Measurements from ENCODE around the gene STK10.

STK10 gene

DNA sequence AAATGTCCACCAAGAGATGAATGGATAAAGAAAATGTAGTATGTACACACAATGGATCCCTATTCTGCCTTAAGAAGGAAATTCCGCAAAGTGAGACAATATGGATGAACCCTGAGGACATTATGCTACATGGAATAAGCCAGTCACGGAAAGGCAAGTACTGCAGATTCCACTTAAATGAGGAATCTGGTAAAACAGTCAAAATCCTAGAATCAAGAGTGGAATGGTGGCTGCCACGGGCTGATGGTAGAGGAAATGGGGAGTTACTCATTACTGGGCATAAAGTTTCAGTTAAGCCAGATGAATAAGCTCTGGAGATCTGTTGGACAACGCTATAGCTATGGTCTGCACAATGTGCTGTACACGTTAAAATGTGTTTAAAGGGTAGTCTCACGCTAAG, 47.2 kb downstream of the STK10 start:
- DNase-seq, result no peak

DNA sequence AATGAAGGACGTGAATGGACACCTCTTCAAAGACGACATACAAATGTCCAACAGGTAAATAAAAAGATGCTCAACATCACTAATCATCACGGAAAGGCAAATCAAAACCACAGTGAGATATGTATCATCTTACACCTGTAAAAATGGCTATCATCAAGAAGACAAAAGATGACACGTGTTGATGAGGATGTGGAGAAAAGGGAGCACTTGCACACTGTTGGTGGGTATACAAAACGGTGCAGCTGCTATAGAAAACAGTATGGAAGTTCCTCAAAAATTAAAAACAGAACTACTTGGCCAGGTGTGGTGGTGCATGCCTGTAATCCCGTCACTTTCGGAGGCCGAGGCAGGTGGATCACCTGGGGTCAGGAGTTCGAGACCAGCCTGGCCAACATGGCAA, 47.9 kb downstream of the STK10 start:
- DNase-seq, result no peak

DNA sequence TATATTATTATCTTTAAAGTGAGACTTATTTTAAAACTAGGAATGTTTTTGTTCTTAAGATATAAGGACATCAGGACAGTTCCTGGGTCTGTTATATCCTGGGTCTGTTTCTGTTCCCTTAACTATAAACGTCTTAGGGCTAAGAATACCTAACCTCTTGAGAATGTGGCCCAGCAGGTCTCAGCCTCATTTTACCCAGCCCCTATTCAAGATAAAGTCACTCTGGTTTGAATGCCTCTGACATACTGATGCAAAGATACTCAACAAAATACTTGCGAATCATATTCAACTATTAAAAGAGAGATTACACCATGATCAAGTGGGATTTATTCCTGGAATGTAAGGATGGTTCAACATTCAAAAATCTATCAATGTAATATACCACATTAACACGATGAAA, 51.0 kb downstream of the STK10 start:
- no peak for DNase-seq

DNA sequence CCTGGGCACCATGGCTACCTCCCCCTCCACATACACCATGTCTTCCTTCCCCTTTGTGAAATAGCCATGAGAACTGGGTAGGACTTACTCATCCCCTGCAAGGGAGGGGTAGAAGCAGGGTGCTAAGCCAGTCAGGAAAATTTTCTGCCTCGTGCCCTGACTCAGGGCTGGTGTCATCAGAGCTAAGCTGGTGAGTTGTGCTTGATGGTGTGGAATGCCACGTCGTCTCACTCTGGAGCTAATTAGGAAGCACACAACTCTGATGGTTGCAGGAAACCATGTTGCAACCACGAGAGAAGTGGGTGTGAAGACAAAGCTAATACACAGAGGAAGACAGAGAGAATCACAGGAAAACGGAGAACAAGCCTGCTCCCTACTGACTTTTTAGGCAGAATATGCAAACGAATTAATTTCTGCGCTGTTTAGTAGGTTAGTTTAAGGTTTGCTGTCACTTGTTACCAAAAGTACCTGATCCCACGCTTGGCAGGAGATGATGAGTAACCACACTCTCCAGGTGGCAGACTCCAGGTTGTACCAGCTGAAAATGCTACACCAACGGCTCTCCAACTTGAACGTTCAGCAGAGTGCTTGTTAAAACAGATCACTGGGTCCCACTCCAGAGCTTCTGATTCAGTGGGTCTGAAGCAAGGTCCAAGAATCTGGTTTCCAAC, 54.5 kb downstream of the STK10 start:
- no peak for DNase-seq

DNA sequence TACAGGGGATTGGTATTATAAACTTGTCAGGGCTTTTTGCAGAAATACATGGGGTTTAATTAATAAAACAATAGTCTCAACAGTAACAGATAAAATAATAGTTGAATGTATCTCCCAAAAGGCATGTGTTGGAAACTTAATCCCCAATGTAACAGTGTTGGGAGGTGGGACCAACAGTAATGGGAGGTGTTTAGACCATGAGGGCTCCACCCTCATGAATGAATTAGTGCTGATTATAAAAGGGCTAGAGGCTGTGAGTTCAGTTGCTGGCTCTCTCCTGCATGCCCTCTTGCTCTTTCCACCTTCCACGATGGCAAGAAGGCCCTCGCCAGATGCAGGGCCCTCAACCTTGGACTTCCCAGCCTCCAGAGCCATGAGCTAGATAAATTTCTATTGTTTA, 56.3 kb downstream of the STK10 start:
- DNase-seq, result no peak

DNA sequence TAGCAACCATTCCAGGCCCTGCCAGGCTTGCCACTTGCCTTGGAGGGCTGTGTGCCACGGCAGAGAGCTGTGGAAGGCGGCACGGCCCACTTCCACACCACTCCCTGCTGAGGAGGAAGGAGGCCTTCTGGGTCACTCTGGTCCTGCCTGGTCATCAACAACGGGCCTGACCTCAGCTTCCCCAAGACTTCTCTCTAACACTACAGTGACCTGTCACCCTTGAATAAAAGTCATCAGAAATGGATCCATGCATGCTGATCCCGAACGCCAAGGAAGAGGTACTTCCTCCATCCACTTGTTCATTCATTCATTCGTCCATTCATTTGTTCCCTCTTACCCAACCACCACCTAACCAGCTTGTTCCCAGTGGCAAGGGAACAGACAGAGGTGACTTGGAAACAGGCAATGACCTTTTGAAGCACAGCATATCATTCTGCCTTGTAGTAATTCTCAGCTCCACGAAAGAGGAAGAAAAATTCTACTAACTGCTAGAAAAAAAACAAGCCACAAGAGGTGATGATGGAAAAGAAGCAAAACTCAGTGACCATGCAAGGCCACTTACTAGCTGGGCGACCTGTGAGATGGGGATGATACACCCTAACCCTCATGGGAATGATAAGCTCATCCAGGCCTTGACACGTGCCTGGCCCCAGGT, 58.6 kb downstream of the STK10 start:
- no peak for DNase-seq

DNA sequence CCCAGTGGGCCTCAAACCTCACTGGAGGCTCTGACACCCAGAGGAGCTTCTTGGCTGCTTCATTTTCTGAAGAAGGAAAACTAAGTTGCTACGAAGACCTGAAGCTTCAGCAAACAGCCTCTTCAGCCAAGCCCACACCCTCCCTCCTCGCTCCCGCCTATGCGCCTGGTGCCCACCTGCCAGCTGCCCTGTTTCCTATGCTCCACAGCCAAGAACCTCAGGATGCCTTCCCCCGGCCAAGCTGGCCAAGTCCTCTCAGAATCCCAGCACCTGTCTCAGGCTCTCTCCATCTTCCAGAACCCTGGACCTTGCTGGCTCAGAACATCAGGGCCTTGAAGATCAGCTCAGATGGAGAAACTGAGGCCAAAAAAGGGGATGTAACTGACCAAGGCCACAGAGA, 60.4 kb downstream of the STK10 start:
- DNase-seq, result no peak

DNA sequence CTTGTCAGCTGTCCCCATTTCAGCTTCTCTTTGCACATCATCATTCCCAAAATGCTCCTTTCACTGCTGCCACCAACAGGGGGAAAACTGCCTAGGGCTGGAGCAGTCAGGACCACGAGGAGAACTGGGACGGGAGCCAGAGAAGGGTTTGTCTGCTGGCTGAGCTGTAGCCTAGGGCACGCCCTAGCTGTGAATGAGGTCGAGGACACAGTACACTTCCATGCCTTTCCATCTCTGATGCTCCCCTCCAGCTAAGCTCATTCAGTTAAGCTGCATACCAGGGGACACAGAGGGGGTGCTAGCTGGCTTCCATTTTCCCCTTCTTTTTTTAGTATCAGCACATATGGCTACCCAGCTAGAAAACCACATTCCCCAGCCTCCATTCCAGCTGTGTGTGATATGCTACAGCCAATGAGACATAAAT, 64.7 kb downstream of the STK10 start:
- DNase-seq, result no peak

DNA sequence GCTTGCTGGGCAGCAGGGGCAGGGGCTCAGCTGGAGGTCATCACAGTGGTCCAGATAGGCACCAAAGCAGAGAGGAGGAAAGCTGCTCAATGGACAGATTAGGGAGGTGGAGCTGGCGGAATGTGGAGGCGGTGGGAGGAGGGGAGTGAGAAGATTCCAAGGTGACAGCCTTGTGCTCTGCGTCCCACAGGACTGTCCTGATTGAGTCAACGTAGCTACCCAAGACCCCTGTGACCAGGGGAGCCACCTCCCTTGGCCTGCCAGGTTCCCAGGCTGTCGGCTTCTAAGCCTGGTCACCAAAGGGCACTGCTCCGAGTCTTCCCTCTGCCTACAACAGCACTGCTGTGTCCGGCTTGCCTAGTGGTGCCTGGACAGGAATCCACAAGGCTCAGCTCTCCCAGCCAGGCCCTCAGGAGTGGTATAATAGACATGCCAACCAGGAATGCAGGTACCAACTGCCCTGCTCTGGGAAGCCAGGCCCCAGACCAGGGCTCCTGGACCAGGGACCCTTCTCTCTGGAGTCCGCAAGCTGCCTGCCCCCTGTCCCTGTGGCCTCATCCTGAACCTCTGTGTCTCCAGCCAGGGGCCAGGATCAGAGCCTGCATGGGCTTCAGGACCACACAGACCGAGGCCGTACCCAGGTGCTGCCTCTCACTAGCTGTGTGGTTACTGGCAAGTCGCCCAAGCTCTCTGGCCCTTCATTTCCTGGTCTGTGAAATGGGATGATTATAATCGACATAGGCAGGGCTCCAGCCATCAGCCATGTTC, 67.9 kb downstream of the STK10 start:
- DNase-seq, result no peak

DNA sequence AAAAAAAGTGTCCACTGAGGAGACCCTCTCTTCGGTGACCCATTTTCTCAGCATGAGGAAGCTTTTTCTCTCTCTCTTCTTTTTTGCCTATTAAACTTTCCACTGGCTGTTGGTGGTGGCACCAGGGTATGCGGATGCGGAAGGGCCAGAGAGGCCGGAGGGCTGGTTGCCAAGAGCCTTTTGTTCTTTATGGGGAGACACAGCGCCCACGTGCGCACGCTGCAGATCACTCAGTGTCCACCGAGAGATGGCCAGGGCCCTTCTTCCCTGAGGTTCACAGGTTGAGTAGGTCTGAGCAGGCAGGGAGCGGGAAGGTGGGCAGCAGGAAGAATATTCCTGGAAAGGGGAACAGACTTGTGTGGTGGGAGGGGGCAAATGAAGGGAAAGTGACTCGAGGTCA, 69.1 kb downstream of the STK10 start:
- DNase-seq, result no peak

DNA sequence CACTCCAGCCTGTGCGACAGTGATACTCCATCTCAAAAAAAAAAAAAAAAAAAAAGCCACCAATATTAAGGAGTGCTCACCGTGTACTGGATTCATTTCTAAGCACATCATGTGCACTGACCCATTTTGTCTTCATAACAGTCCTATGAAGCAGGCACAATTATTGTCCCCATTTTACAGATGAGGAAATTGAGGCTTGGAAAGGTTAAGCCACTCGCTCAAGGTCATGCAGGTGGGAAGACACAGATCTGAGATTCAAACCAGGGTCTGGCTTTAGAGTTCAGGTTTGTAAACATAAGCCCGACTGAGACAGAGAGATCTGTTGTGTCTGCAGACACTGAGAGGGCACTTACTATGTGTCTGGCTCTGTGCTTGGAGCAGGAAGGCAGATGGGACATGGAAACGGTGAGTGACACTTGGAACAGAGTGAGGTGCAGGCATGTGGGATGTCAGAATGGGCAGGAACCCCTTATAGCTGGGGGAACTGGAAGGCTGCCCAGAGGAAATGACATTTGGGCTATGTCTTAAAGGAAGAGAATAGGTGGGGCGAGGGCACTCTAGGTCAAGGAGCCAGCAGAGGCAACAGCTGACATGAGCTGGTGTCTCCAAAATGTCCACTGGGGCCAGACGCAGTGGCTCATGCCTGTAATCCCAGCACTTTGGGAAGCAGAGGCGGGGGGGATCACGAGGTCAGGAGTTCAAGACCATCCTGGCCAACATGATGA, 69.9 kb downstream of the STK10 start:
- DNase-seq, result no peak

DNA sequence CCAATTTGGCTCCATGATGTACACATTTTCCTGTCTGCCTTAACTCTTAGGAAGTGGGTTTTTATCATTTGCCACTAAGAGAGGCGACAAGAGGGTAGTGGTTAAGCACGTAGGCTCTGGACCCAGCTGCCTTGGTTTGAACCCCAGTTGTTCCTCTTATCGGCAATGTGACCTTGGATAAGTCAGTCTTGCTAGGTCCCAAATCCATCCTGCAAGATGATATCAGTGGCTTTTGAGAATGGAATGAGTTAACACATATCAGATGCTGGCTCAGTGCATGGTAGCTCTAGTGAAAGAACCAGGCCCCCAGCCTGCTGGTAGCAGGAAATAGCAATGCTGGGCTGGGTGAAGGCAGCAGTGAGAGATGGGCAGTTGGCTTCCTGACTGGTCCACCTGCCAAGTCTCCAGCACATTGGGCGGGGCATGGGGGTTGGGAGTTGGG, 72.5 kb downstream of the STK10 start:
- no peak for DNase-seq

DNA sequence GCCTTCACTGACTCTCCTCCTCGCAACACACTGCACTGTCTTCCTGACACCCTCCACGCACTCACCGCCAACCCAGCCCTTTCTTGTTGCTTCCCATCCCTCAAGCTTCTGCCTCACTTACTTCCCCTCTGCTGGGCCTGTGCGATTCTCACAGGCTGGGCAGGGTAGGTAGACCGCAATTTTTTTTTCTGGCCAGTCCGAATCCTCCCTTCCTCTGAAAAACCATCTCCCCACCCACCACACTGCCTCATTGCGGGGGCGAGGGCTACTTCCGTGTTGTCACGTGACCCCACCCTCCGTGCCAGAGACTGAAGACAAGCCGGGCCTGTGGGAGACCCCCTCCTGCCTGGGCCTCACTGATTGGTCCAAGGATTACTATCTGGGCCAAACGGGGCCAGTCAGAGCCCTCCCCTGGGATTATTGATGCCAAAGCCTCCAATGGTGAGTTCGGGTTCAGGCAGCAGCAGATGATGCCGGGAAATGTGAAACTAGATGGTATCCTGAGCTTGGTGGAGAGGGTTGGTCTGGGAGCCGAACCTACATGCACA, 73.1 kb downstream of the STK10 start:
- no peak for DNase-seq

DNA sequence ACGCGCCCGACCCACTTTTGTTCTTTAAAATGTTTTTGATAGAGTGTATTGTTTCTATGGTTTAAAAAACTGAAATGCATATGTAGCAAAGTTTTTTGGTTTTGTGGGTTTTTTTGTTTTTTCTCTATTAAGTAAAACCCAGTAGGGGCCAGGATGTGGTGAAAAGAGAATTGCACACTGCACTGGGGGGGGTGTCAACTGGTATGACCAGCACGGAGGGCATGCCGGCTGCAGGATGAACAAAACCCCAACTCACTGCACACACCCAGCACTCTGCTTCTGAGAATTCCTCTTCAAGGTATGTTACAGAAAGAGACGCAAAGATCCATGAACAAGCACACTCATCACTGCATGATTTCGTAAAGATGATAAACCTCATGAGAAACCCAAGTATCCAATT, 75.0 kb downstream of the STK10 start:
- DNase-seq, result no peak

DNA sequence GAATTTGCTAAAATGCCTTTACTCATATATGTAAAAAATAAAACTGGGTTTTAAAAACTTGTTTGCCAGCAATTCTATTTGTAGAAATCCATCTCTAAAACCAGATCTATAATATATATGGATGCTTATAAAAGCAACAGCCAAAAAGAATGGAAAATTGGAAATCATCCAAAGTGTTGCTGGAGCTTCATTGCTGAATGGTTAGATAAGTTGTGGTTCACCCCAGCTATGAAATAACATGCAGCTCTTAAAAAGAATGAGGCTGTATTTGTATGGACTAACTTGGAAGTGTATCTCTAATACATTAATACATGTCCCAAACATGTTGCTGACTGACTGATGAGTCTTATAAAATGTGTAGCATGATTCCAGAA, 76.2 kb downstream of the STK10 start:
- DNase-seq, result peak; percentile 1

DNA sequence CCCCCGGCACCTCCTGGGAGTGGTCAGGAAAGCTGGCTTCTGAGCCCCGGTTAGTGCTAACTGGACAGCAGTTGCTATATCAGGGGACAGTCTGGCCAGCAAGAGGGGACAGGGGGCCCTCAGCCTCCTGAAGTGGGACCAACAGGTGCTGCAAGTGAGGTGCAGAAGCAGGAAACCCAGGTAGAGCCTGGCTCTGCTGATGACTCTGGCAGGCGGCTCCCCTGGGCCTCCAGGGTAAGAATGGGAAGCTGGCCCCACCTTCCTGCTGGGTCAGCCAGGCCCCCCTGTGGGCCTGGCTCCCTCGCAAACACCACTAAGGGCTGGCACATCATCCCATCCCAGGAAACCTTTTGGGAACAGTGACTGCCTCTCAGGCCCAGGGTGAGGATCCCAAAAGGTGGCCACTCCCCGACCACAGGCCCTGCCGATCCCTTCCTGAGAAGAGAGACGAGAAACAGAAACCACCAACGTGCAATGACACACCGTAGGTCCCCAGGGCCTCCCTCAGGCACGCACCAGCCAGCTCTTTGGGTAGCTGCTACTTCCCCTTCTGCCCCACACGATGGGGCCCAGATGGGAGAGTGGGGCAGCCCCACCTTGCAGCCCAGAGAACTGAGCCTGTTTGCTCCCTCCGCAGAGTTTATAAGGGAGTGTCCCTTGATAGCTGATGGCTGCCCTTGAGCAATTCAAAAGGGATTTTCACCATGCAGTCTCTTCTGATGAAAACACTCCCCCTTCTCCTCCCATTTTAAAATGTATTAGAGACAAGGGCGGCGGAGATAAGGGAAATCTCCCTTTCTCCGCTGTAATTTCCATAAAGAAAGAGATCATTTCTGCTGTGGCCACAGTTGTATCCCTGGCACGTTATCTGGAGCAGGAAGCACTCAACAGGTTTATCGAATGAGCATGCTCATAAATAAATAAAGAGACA, 76.8 kb downstream of the STK10 start:
- peak; percentile 3 for DNase-seq

DNA sequence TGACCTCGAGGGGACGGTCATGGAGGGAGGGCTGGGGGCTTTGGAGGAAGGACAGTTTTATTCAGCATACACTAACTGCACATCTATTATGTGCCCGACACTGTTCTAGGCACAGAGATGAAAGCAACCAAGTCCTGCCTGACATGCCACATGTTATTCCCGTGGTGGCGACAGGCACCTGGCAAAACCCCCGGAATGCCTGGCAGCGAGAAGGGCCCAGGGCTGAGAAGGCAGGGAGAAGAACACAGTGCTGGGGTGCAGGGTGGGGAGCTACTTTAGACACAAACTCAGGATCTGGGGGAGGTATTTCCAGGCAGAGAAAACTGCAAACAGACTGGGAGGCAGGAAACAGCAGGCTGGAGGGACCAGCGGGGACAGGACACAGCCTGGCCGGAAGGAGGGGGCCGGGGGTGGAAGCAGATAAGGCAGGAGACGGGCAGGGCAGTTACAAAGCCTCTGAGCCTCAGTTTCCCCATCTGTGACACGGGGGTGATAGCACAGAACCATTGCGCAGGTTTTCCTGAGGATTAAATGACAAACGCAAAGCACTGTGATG, 77.7 kb downstream of the STK10 start:
- no peak for DNase-seq

DNA sequence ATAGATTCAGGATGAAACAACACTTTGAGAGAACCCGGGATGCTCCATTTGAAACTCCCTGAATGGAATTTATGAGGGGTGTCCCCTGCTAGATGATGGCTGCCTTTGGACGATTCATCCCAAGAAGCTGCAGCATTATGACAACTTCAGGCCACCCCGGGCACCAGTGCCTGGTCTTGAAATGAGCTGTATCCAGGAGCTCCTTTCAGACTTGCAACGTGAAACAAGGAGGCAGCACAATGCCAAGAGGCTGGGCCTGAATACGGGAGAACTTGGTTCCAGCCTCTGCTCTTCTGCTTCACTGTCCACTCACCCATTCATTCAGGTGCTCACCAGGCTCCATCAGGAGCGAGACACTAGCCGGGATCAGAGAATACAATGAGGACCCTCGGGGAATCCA, 78.3 kb downstream of the STK10 start:
- DNase-seq, result no peak

DNA sequence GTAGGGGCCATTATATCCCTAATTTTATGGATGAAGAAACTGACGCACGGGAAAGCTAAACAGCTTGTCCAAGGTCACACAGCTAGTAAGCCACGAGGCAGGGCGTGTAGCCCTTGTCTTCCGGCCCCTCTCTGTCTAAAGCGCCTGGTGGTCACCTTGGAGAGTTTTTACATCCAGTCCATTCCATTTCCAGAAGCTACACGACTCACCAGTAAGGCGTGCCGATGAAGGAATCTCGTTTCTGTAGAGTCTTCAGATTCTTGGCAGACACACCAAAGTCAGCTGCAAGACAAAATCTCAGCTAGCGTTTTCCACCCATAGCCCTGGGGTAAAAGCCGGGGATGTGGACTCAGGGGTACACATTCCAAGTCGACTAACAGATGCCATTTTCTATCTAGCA, 80.5 kb downstream of the STK10 start:
- no peak for DNase-seq

DNA sequence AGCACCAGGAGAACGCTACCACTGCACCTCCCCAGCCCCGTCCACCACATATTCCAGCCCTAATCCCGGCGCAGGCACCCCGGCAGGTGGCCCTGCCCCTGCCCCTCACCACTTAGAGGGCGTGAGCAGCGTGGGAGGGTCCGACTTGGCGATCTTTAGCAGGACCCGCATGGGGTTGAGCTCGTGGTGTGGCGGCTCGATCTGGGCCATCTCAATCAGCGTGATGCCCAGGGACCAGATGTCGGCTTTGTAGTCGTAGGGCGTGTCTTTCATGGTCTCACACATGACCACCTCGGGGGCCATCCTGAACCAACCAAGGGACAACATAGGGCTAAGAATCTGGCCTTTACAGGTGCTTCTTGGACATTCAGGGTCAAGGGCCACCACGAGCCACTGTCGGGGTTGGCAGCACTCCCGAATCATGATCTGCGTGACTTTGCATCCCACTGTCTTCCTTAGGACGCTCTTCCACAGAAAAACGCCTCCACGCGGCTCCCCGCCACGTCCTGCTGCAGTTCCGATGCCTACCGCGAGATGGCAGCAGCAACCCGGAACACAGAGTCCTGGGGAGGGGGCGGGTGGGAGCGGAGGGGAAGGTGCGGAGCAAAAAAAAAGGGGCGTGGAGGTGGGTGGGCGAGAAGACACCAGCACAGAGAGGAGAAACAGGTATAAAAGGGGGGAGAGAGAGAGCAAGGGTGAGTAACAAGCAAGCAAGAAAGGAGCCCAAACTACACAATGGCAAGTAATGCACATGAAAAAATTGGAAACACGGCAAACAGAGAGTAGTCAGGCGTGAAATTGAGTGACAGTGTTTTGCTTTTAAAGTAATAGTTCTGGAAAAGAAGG, 81.3 kb downstream of the STK10 start:
- DNase-seq, result peak; percentile 3

DNA sequence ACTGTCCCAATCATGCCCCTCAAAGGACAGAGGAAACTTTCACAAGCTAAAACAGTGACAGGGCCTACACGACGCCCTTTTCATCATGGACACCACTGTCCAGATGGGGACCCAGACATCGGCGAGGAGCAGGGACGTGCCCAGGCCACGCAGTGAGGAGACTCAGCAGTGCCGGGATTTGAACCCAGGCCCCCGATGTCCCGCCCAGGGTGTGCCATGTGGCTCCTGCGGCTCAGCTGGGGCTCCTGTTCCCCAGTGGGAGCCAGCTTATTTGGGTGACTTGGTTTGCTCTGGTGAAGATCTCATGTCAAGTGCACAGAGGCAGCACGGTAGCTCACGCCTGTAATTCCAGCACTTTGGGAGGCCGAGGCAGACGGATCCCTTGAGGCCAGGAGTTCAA, 82.2 kb downstream of the STK10 start:
- no peak for DNase-seq
